HG03139 (cell line): ENCODE results near the gene COPS8.
A peak's percentile ranks its signal among the peaks of the same experiment; 100 is the strongest.

Experiments used
- ATAC-seq: cut with Tn5 transposase; IDR thresholded peaks from one replicate; pipeline ENCODE4 v1.9.1; 2021; ENCODE audit not compliant: unreplicated experiment

Gene COPS8

DNA sequence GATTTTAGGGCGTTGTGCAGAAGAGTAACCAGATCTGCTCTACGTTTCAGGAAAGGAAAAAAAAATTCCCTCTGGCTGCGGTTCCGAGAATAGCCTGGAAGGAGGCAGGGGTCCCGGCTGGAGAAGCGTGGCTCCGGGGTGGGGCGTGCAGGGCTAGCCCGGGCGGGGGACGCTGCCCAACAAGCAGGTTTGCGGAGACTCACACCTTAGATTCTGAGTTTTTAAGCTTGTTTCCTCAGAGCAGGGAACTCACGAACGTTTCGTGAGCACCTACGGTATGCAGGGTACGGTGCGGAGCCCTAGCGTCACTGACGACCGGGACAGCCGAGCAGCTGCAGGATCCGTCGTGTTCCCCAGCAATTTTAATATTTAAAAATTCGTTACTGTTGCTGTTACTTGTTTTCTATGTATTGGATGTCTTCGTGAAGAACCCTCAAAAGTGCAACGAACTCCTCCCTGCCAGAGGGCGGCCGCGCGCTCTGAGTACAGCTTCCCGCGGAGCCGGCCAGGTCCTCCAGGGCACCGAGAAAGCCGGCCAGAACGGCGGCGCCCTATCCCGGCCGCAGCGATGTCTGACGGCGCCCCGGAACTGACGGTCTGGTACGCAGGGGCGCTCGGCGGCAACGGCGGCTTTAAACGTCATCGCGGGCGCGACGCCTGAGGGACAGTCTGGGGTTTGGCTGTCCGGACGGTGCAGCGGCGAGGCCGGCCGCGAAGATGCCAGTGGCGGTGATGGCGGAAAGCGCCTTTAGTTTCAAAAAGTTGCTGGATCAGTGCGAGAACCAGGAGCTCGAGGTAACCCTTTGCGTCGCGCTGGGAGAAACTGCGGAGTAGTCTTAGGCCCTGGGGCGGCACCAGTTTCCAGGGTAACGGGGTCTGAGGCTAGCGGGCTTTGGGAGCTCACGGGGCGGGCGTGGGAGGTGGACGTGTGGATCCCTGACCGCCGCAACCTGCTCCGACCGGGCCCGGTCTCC lies at the start of gene COPS8:
Gene COPS8, plus strand, starts transcription at position 642 of the 974 bp plus-strand sequence. Its CDS starts 76 bp downstream, at position 718.
- ATAC-seq = peak; percentile 99

DNA sequence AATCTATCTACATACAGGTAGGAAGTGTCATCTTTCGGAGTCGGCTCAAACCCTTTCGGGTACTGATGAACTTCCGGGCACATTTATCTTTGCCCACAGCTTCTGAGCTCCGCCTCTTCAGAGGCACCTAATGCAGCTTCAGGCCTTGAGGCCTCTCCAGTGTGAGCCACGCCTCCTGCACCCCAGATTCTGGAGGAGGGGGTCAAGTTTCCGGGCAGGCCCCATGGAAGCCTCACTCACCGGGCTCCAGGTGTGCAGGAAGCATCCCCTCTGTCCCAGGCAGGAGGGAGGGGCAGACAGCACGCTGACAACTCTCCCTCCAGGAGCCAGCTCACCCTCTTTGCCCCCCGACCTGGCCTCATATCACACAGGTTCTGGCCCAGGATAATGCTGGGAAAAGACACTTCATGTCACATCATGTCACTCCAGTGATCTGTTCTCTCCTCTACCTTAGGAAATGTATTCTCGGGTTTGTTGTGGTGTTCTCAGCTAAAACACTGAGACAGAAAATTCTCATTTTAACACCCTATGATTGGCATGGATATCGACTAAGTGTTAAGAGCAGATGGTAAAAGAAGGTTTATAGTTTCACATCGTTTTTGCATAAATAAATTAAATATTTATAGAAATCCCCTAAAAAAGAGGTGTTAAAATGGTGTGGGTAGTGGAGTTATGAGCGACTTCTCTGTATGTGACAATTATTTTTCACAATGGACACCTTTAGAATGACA lies 46.2 kb upstream of the COPS8 start:
- no peak for ATAC-seq

DNA sequence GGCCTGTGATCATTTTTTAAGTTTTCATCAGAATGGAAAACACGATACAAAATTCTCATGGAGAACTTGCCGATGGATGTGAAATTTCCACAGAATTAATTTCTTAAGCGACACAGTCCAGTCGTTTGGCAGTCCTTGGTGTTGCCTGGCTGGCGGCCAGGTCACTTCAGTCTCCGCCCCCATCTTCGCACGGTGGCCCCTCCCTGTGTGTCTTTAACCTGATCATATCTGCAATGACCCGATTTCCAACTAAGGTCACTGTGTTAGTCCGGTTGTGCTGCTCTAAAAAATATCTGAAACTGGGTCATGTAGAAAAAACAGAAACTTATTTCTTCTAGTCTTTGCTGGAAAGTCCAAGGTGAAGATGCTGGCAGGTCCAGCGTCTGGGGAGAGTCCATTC lies 44.5 kb upstream of the COPS8 start:
- no peak for ATAC-seq

DNA sequence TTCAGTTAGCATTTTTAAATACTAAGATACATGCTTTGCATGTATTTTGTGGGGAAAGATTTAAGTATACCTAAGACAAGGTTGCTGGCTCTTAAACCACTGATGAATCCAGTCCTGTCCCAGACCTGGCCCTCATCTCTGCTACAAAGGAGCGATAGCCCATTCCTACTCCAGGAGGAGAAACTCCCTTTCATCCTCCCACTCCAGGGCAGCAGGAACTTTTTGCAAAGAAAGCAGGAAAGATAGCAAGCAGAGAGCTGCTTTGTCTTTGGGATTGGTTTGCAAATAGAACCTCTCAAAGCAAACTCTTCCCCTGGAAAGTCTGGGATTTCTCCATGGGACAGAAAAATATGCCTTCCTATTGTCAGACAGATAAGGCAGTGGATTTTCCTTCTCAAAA lies 43.6 kb upstream of the COPS8 start:
- ATAC-seq = no peak

DNA sequence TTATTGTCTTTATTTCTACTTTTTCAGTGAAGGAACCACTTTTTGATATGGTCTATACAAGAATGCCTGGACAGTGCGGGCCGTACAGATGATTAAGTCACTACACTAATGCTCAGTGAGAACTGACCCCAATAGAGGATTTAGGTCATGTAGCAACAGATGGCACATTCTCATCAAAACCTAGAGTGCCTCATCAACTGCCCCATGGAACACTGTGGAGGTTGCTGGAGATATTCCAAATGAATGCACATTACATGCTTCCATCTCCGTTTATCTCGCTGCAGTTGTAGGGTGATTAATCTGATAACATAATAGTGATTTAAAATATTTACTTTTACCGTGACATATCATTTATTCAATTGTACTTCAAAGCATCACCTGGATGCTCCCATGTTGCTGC lies 41.8 kb upstream of the COPS8 start:
- ATAC-seq = no peak

DNA sequence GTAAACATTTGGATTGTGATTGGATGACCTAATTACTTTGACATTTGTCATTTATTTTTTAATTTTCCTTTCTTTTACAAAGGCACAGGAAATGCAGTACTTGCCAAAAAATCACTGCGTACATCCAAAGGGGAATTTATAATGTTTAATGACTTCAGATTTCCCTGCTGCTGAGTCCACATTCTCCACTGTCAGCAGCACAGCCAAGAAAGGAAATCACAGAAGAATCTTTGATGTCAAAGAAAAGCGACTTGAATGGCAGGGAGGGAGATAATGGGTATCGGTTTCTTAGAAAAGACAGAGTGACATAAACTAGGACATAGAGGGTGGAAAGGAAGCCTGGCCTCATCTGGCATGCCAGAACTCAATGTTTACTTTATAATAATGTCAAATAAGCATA lies 41.4 kb upstream of the COPS8 start:
- no peak for ATAC-seq

DNA sequence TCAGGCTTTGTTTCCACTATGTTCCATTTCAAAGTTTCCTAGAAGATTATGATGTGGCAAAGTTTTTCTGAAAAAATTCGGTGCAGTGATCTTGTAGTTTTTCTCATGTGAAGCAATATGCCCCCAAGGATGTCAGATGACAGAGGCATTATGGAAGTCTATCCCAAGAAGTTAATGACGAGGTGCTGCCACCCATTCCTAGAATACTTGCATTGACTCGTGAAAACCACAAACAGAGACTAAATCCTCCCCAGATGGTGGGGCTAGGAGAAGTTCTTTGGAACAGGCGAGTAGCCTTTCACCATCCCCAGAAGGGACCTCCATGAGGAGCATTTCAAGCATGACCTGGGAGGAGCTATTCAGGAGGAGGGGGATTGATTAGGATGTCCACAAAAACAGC lies 40.2 kb upstream of the COPS8 start:
- ATAC-seq = no peak

DNA sequence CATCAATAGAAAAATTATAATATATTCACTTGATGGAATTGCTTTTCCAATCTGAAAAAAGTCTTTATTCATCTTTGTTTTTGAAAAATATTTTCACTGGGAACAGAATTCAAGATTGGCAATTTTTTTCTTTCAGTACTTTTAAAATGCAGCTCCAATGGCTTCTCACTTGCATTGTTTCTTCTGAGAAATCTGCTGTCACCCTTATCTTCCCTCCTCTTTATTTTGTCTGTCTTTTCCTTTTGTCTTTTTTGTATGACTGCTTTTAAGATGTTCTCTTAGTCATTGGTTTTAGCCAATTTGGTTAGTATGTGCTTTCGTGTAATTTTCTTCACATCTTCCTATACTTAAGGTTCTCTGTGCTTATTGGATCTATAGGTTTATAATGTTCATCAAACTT lies 37.1 kb upstream of the COPS8 start:
- ATAC-seq = no peak

DNA sequence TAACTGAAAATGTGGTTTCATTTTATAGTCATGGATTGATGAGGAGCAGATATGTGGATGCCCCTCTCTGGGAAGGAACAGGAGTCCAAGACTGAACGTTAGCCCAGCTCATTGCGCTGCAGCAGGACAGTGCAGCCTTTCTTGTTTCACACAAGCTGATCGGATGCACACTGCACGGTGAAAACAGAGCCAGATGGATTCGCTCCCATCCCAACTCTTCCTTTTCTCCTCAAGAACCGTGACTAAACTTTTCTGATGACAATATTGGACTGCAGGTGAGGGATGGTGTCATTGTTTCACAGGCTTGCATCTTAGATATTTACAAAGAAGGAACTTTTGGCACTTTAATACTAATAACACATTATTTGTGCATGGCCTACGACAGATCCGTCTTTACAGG lies 33.8 kb upstream of the COPS8 start:
- no peak for ATAC-seq

DNA sequence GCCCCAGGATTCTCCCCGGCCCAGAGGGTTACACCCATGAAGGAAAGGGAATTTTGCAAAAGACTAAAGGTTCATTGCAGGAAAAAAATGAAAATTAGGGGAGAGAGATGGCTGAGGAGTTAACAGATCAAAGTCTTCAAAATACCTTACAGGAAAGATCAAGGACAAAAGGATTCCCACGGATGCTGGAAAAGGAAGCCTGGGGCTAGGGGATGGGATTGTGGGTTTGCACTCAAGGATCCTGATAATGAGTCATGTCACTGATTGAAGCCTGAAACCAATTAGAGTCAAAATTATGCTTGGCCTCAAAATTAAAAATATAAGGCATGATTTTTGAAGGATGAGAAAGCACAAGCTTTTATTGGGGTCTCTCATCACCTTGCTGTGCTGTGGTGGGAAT lies 32.6 kb upstream of the COPS8 start:
- ATAC-seq = no peak

DNA sequence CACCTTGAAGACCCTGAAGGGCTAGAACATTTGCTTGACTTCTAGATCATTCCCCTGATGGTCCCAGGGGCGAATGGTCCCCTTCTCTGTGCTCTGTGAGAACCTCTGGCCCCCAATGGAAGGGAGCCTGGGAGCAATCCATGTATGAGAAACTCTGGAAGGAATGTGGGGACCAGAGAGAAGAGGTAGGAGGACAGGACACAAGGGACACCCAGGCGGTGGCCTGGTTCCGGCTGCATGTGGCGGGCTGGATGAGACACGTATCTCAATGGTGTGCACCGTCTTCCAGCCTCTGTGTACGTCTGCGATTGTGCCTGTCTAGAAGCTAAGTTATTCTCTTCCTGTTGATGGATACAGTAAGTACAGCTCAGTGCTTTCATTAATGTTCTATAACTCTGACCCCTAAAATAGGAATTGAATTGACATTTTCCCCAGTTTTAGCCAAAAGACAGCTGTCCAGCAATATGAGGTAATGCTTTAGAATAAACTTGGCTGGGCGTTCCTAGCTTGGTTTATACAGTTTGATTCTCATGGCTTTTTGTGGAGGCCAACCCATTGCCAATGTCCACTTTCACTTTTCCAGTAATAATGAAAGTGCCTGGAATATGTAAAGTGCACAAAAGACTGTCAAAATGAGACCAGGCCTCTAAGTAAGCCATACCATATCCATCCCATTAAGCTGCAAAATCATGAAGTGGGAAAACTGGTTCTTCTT lies 30.1 kb upstream of the COPS8 start:
- no peak for ATAC-seq

DNA sequence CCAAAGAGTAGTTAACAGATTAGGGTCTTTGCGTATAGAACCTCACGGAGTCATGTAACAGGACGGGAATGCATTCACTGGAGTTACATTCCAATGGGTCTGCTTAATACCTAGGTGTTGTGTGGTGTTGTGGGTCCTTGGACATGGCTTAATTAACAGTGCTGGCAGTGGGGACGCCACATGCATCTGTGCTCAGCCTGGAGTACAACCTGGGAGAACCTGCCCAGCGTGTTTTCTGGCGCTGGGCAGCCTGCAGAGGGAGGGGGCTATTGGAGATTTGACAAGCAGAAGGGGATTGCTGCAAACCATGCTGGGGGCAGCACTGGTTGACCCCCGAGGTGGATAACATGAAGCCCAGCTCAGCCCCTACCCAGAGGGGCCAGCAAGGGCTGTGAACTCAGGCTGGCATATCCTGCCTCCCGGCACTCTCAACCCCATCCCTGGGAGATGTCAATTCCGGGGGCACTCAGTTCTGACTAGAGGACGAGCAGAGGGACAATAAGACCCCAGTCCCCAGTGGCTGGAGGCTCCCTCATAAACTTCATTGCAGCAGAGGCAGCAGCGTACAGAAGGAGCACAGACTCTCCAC lies 29.3 kb upstream of the COPS8 start:
- no peak for ATAC-seq

DNA sequence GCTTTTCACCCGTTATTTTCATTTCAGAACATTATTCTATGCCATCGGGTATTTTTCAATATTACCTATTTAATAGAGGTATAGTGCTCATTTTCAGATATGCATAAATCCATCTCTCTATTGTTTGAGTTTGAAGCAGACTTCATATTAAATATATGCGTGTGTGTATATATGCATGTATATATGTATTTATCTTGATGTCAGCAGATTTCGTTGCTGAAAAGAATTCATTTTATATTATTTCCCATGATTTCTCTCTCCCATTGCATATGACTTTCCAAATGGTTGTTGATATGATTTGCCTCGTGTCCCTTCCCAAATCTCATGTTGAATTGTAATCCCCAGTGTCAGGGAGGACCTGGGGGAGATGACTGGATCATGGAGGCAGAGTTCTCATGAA lies 28.6 kb upstream of the COPS8 start:
- ATAC-seq = no peak

DNA sequence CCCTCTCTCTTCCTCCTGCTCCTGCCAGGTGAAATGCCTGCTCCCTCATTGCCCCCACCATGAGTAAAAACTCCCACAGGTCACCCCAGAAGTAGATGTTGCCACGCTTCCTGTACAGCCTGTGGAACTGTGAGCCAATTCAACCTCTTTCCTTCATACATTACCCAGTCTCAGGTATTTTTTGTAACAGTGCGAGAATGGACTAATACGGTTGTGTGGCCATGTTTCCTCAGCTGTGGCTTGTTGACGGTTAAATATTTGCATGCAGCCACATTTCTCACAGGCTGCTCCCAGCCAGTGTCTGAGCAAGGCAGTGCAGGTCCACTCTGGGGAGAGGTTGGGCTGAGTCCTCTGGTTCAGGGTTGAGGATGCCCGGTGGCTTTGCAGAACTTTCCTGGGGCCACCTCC lies 27.8 kb upstream of the COPS8 start:
- ATAC-seq = peak; percentile 79

DNA sequence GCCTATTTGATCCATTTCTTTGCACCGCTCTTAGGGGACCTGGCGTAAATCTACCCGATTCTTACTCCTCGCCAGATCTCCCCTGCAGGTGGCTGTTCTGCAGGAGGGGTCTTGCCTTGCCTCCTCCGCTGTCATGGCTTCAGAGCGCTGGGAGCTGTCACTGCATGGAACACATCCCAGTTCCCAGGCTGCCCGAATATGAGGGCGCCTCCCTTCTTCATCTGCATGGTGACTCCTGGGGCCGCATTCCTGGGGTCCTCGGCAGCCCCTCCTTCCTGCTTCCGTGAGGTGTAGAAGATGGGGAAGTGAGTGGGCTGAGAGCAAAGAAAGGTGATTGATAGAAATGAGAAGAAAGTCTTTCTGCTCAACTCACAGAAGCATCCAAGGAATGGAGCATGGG lies 27.3 kb upstream of the COPS8 start:
- no peak for ATAC-seq

DNA sequence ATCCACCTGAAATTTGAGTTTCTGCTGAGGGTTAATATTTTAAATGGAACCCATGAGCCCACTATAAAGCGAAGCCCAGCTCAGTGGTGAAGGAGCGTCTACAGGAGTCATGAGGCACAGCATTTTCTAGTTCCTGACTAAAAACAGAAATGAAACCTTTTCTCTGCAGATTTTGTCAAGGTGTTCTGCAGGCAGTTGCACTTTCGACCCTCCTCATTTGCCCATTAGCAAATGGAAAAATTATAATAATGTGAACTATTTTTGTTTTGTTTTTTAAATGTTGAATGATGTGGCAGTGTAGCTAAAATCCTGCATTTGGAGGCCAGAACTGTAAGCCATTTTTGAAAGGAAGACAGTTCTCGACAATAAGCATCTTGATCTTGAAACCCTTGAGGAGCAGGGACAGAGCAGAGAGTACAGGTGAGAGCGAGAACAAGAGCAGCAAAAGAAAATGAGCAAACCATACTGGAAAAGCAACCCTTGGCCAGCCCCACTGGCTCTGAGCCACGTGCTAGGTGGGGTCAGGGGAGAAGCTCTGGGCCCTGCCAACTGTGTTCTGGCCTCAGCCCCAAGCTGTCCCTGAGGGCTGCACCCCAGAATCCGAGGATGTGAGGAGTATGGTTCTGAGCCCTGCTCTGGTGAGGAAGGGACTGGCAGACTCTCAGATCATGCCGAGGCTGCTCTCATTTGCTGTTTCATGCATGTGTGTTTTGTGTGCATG lies 26.4 kb upstream of the COPS8 start:
- ATAC-seq = peak; percentile 61

DNA sequence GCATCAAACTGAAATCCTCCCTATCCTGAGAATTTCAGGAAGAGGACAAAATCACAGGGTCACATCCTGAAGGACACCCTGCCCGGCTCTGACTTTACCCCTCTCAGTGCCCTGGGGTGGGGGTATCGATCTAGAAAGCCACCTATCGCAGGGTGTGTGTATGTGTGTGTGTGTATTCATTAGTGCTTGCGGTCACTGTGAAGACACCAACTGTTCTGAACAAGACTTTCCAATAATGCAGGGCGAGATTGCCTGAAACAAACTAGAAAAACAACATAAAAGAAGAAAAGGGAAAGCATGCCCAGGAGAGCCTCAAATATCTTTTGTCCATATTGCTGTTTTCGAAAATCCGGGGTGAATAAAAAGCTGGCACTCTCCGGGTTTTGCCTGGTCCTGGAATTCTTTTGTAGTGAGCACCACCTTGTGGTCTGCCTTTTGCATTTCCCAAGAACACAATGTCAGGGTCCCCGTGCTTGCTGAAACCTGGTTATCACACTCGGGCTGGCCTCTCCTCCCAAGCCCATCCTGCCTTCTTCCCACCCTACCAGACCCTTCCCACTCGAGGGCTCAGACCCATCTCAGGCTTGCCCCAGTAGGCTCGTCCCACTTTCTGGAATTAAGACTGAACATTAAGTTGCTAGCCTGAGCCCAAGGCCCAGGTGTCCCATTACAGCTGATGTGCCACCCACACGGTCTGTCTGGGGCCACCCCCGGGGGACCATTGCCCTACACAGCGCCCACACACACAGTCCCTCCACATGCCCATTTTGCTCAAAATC lies 25.0 kb upstream of the COPS8 start:
- no peak for ATAC-seq

DNA sequence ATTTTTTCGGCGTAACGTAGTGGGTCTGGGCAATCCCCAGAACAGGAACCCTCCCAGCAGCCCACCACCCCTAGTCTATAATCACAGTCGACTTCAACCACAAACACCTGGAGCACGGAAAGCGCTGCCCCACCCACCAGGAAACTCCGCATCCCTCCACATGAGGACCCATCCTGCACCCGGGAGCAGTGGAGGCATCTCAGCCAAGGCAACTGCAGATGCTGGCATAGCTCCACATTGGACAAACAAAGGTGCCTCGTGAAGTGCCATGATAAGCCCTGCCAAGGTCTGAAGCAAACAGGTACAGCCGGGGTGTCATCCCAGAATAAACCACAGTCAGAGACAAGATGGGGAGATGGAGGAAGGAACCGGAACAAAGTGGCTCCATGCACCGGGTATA lies 24.3 kb upstream of the COPS8 start:
- ATAC-seq = no peak

DNA sequence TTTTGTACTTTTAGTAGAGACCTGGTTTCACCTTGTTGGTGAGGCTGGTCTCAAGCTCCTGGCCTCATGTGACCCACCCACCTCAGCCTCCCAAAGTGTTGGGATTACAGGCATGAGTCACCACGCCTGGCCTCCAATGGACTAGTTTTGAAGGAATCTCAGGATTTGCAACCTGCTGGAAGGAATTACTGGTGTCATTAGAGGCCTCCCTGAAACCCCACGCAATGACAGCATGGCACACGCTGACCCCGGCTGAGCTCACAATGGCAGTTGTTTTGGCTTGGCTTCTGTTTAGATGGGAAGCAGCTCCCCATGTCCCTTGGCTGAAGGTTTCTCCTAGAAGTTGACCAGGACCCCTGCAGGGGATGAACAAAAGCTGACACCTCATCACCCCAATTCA lies 23.1 kb upstream of the COPS8 start:
- no peak for ATAC-seq
